Fibroblast of skin of right quadriceps (primary cell): ENCODE measurements around the gene SLC25A52.
A peak's percentile ranks its signal among the peaks of the same experiment; 100 is the strongest.
"Not testable (repeated sequence)": the region's sequence is repeated elsewhere in the genome, so short reads cannot be mapped to it uniquely, and the experiment has no call there.

ENCODE experiments used
- DNase-seq: peaks from one replicate; pipeline ENCODE4 v3.0.0-alpha.2; 2013

Gene SLC25A52

GRCh38 chr18:31760695-31761094, at the start of gene SLC25A52:
TSS of gene SLC25A52 (minus strand) at chr18:31760880. CDS start at chr18:31760661, 219 bp downstream.
- no peak for DNase-seq

- not testable (repeated sequence) for DNase-seq
Measured at GRCh38 chr18:31809049-31809448, 48.4 kb upstream of the SLC25A52 start.

- DNase-seq = no peak
Measured at GRCh38 chr18:31801078-31801477, 40.4 kb upstream of the SLC25A52 start.

- DNase-seq = not testable (repeated sequence)
Measured at GRCh38 chr18:31799257-31799656, 38.6 kb upstream of the SLC25A52 start.

- no peak for DNase-seq
Measured at GRCh38 chr18:31798399-31798798, 37.7 kb upstream of the SLC25A52 start.

GRCh38 chr18:31795747-31796146, 35.1 kb upstream of the SLC25A52 start:
- no peak for DNase-seq

- DNase-seq = no peak
Measured at GRCh38 chr18:31793531-31793930, 32.9 kb upstream of the SLC25A52 start.

- no peak for DNase-seq
Measured at GRCh38 chr18:31792580-31792911, 31.9 kb upstream of the SLC25A52 start.

- DNase-seq = no peak
Measured at GRCh38 chr18:31791817-31792579, 31.3 kb upstream of the SLC25A52 start.

GRCh38 chr18:31789409-31789808, 28.7 kb upstream of the SLC25A52 start:
- DNase-seq = no peak

GRCh38 chr18:31783059-31783458, 22.4 kb upstream of the SLC25A52 start:
- DNase-seq = no peak

GRCh38 chr18:31778391-31778950, 17.8 kb upstream of the SLC25A52 start:
- no peak for DNase-seq

- no peak for DNase-seq
Measured at GRCh38 chr18:31776093-31776492, 15.4 kb upstream of the SLC25A52 start.

- DNase-seq = no peak
Measured at GRCh38 chr18:31774962-31775361, 14.3 kb upstream of the SLC25A52 start.

GRCh38 chr18:31774477-31774785, 13.8 kb upstream of the SLC25A52 start:
- no peak for DNase-seq

GRCh38 chr18:31773774-31774476, 13.2 kb upstream of the SLC25A52 start:
- DNase-seq = no peak

GRCh38 chr18:31772699-31773098, 12.0 kb upstream of the SLC25A52 start:
- no peak for DNase-seq

GRCh38 chr18:31750273-31750672, 10.4 kb downstream of the SLC25A52 start:
- no peak for DNase-seq

GRCh38 chr18:31746396-31746795, 14.3 kb downstream of the SLC25A52 start:
- no peak for DNase-seq

GRCh38 chr18:31744321-31745067, 16.2 kb downstream of the SLC25A52 start:
- no peak for DNase-seq

GRCh38 chr18:31743600-31743999, 17.1 kb downstream of the SLC25A52 start:
- not testable (repeated sequence) for DNase-seq

- peak; percentile 19 for DNase-seq
Measured at GRCh38 chr18:31741097-31741735, 19.5 kb downstream of the SLC25A52 start.

- DNase-seq = no peak
Measured at GRCh38 chr18:31740180-31740579, 20.5 kb downstream of the SLC25A52 start.
